ENCODE measurements around the gene B4GALT6. TPM values are rescaled to one million over a fixed set of nuclear protein-coding genes. Genes with fewer than 3 reads are reported as not detected.

The B4GALT6 gene
- total RNA-seq, 1 experiment from 2014 or later = 16.1 TPM

- ChIA-PET CTCF (no interaction called here), POLR2A (no interaction called here), RAD21 (ENCODE audit: low non-redundant PET in 1 of 2, low total read pairs in 2 of 2, uncharacterized antibody in 2 of 2, unreplicated experiment in 2 of 2) (no interaction called here)
- H3K36me3 ChIP-seq (ENCODE audit: control insufficient read depth in 1 of 2, insufficient read depth in 2 of 2, low read length in 2 of 2) = no peaks in the 10 kb centered on the region
- no peak overlapping the region for H2AFZ ChIP-seq (ENCODE audit: low read depth, low read length, poor library complexity, severe bottlenecking)
- no peaks in the 10 kb centered on the region for H3K9me2 ChIP-seq (ENCODE audit: insufficient read depth)
- TF ChIP-seq POLR2A (IDR thresholded peaks at IDR 0.05; ENCODE audit: borderline replicate concordance, extremely low read depth, insufficient read depth, insufficient read length) = no peak
- TF ChIP-seq SRF (IDR thresholded peaks at IDR 0.05; ENCODE audit: low read depth) = no peak
- no peak for TF ChIP-seq ELF1 (IDR thresholded peaks at IDR 0.05; ENCODE audit: borderline replicate concordance, low read depth)
- TF ChIP-seq REST (IDR thresholded peaks at IDR 0.05; ENCODE audit: low read depth) = no peak
- no peak for TF ChIP-seq SIN3A (IDR thresholded peaks at IDR 0.05; ENCODE audit: low read depth)
- TF ChIP-seq ZFX (IDR thresholded peaks at IDR 0.05) = no peak
- no peak for TF ChIP-seq FOSL1 (IDR thresholded peaks at IDR 0.05; ENCODE audit: low read depth)
- no peak for TF ChIP-seq TCF7L2 (IDR thresholded peaks at IDR 0.05; ENCODE audit: borderline replicate concordance, extremely low read depth, insufficient read depth, insufficient read length)
- TF ChIP-seq EZH2 (IDR thresholded peaks at IDR 0.05) = no peak
- TF ChIP-seq YY1 (IDR thresholded peaks at IDR 0.05; ENCODE audit: extremely low read depth, insufficient replicate concordance, low read depth, low read length) = no peak
- H3K27me3 ChIP-seq (ENCODE audit: insufficient read depth, low read length) = no peaks in the 10 kb centered on the region
- H3K4me2 ChIP-seq (ENCODE audit: low read length) = no peak overlapping the region
- ATAC-seq (no peak), DNase-seq (ENCODE audit: low read depth, low spot score) (no peak)
- BruUV-seq (replicated peaks) = no TSS peak
- no peaks in the 10 kb centered on the region for H3K4me1 ChIP-seq (ENCODE audit: control insufficient read depth in 1 of 2, insufficient read depth in 2 of 2, low read length in 2 of 2)
- no peak overlapping the region for H3K4me3 ChIP-seq (replicated peaks in 1 of 2; ENCODE audit: low read depth in 1 of 2, low read length in 2 of 2)
- no peak overlapping the region for H3K9ac ChIP-seq (ENCODE audit: low read length)
- H3K79me2 ChIP-seq (ENCODE audit: insufficient read depth, low read length) = no peaks in the 10 kb centered on the region
- H4K20me1 ChIP-seq (ENCODE audit: insufficient read depth) = no peaks in the 10 kb centered on the region
- no peak overlapping the region for H3K27ac ChIP-seq (ENCODE audit: low read depth, low read length)
- intact Hi-C loops (cut with micrococcal nuclease) = loop anchor here (10.0 kb wide), 3 partner anchors 234 to 746 kb away; no protein-coding TSS in a partner anchor
- peaks cover 6 to 7% of the 10 kb centered on the region in 2 experiments; a peak in 2 of 4 replicates for H3K9me3 ChIP-seq (ENCODE audit: control insufficient read depth in 1 of 2, insufficient read depth in 1 of 2, low read depth in 1 of 2, low read length in 2 of 2)
Measured at GRCh38 chr18:31720867-31721266, 36.5 kb upstream of the B4GALT6 start.
